ENCODE data around the gene MFRP.

DNA sequence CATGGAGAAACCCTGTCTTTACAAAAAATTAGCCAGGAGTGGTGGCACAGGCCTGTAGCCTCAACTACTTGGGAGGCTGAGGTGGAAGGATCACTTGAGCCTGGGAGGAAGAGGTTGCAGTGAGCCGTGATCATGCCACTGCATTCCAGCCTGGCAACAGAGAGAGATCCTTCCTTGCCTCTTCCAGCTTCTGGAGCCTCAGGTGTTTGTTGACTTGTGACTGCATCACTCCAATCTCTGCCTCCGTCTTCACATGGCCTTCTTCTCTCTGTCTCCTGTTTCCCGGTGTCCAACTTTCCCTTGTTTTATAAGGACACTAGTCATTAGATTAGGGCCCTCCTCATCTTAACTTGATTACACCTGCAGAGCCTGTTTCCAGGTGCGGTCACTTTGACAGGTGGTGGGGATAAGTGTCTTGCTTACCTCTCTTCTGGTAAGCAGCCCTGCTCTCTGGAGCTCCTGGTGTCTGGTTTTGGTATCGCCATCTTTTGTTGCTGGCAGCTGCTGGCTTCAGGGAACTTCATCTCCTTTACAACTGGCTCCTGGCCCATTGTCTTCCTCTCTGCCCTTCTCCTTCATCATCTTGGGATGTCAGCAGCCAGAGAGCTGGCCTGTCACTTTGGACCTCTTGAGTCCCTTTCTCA is 43.2 kb upstream of the MFRP start:
- TF ChIP-seq POLR2A (IDR thresholded peaks at IDR 0.05; ENCODE audit: low read depth, low read length) (no peak), POLR2AphosphoS5 (IDR thresholded peaks at IDR 0.05; ENCODE audit: low read depth, low read length) (no peak), TAF1 (IDR thresholded peaks at IDR 0.05; ENCODE audit: borderline replicate concordance, low read depth, low read length) (no peak)
